ENCODE results near the gene TMEM178B.
A peak's percentile ranks its signal among the peaks of the same experiment; 100 is the strongest.
"Not testable (repeated sequence)": the region's sequence is repeated elsewhere in the genome, so short reads cannot be mapped to it uniquely, and the experiment has no call there.

Gene TMEM178B

GRCh38 chr7:141356161-141356560, 282.3 kb downstream of the TMEM178B start:
- no peak for DNase-seq (ENCODE audit: low read depth)

GRCh38 chr7:141358386-141358785, 284.5 kb downstream of the TMEM178B start:
- DNase-seq (ENCODE audit: low read depth): no peak

- DNase-seq (ENCODE audit: low read depth): no peak
Observed at GRCh38 chr7:141359262-141359661, 285.4 kb downstream of the TMEM178B start.

GRCh38 chr7:141359740-141360415, 286.0 kb downstream of the TMEM178B start:
- DNase-seq (ENCODE audit: low read depth): no peak

GRCh38 chr7:141360416-141360760, 286.5 kb downstream of the TMEM178B start:
- no peak for DNase-seq (ENCODE audit: low read depth)

- no peak for DNase-seq (ENCODE audit: low read depth)
Observed at GRCh38 chr7:141360803-141361202, 286.9 kb downstream of the TMEM178B start.

- DNase-seq (ENCODE audit: low read depth): no peak
Observed at GRCh38 chr7:141361479-141361878, 287.6 kb downstream of the TMEM178B start.

GRCh38 chr7:141361960-141362359, 288.1 kb downstream of the TMEM178B start:
- DNase-seq (ENCODE audit: low read depth): no peak

- DNase-seq (ENCODE audit: low read depth): peak; percentile 52
Observed at GRCh38 chr7:141362580-141363435, 288.9 kb downstream of the TMEM178B start.

- DNase-seq (ENCODE audit: low read depth): no peak
Observed at GRCh38 chr7:141363748-141364147, 289.9 kb downstream of the TMEM178B start.

GRCh38 chr7:141366091-141366621, 292.3 kb downstream of the TMEM178B start:
- DNase-seq (ENCODE audit: low read depth): no peak

- DNase-seq (ENCODE audit: low read depth): no peak
Observed at GRCh38 chr7:141369422-141369821, 295.6 kb downstream of the TMEM178B start.

GRCh38 chr7:141370178-141370577, 296.3 kb downstream of the TMEM178B start:
- no peak for DNase-seq (ENCODE audit: low read depth)

- no peak for DNase-seq (ENCODE audit: low read depth)
Observed at GRCh38 chr7:141370650-141371049, 296.8 kb downstream of the TMEM178B start.

- DNase-seq (ENCODE audit: low read depth): no peak
Observed at GRCh38 chr7:141374425-141374824, 300.6 kb downstream of the TMEM178B start.

- DNase-seq (ENCODE audit: low read depth): no peak
Observed at GRCh38 chr7:141375442-141375841, 301.6 kb downstream of the TMEM178B start.

GRCh38 chr7:141377906-141378305, 304.0 kb downstream of the TMEM178B start:
- DNase-seq (ENCODE audit: low read depth): no peak

GRCh38 chr7:141378405-141378804, 304.5 kb downstream of the TMEM178B start:
- DNase-seq (ENCODE audit: low read depth): no peak

- DNase-seq (ENCODE audit: low read depth): no peak
Observed at GRCh38 chr7:141381794-141382427, 308.0 kb downstream of the TMEM178B start.

- DNase-seq (ENCODE audit: low read depth): not testable (repeated sequence)
Observed at GRCh38 chr7:141383356-141383755, 309.5 kb downstream of the TMEM178B start.

GRCh38 chr7:141386881-141387280, 313.0 kb downstream of the TMEM178B start:
- no peak for DNase-seq (ENCODE audit: low read depth)

- DNase-seq (ENCODE audit: low read depth): no peak
Observed at GRCh38 chr7:141387521-141388217, 313.8 kb downstream of the TMEM178B start.
